HG02870 (cell line): Measurements from ENCODE around the gene GRAMD1A.
"Not testable (repeated sequence)": the region's sequence is repeated elsewhere in the genome, so short reads cannot be mapped to it uniquely, and the experiment has no call there.

Experiments
- ATAC-seq: cut with Tn5 transposase; IDR thresholded peaks from one replicate; pipeline ENCODE4 v1.9.1; 2021; ENCODE audit warnings: mild to moderate bottlenecking, moderate library complexity; ENCODE audit not compliant: unreplicated experiment

Gene GRAMD1A

DNA sequence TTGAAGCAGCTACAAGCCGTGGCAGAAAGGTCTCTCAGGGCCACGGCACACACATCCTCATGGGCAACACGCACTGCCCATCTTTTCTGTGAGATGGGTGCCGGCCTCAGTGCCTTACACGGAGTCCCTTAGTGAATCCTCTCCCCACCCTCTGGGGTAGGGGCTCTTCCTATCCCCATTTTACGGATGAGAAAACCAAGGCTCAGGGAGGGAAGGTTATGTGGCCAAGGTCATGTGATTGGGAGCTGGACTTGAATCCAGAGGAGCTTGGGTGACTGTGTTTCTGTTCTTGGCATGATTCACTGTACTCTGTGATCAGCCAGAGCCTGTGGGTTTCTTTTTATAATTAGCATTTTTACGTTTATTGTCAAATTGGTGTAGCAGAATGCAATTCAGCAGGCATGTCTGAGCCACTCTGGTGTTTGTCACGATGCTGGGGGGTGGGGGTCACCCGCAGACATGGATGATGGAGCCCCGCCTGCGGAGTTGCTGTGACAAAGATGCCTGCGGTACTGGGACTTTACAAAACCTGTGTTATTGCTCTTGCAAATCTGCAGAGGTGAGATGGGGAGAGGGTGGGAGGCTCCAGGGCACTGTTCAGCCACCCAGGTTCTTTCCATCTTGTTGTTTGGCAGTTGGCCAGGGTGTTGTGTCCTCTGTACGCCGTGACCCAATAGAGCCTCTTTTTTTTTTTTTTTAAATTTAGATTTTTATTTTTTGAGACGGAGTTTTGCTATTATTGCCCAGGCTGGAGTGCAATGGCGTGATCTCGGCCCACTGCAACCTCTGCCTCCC is 34.7 kb downstream of the GRAMD1A start:
- no peak for ATAC-seq

DNA sequence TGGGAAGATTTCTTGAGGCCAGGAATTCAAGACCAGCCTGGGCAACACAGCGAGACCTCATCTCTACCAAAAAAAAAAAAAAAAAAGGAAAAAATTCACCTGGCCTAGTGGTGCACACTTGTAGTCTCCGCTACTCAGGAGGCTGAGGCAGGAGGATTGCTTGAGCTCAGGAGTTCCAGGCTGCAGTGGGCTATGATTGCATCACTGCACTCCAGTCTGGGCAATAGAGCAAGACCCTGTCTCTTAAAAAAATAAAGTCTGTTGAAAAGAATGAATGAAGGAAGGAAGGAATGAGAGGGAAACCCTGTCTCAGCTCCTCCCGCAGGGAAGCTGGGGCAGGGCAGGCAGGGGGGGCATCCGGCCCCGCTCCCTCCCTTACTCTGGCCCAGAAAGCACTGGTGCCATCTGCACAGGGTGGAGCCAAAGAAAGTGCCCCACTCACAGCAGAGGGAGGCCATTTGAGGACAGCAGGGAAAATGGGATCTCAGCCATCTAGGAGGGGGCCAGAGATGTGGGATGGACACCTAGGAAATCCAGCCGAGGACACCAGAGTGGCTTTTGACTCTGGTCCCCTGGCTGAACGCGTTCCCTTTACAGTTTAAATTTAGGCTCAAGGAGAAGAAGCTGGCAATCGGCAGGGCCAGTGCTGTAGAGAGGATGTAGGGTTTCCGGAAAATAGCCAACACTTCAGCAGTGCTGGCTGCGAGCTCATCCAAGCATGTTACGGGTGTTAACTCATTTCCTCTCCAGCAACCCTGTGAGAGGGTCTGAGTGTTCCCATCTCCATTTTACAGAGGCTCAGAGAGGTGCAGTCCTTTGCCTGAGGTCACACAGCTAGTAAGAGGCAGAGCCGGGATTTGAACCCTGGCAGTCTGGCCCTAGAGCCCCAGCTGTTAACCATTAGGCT is 37.8 kb downstream of the GRAMD1A start:
- ATAC-seq: no peak

DNA sequence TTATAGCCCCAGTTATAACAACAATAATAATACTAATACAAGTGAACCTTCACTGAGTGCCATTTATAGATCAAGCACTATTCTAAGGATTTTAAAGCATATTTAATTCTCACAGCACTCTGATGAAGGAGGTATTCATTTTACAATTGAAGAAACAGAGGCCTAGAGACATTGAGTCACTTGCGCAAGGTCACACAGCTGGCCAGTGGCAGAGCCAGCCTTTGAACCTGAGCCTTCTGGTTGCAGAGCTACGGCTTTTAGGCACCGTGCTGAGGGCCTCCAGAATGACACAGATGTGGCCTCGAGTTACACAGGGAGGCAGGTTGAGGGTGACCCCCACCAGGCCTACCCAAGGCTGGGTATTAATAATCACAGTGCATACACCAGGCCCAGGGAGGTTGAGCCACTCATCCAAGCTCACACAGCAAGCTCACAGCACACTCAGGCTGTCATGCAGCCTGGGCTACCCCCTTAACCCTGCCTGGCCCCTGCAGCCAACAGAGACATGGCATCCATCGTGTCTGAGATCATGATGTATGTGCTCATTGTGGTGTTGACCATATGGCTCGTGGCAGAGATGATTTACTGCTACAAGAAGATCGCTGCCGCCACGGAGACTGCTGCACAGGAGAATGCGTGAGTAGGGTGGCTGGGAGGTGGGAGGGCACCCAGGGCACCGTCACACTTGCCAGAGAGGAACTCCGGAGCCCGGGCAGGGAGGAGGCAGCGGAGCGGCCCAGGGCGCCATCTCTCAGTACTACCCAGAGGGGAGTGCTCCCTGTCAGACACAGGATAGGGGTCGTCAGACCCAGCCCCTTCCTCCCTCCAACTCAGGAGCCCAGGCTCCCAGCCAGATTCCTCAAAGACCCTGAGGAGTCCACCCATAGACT is 38.7 kb downstream of the GRAMD1A start:
- ATAC-seq: no peak

DNA sequence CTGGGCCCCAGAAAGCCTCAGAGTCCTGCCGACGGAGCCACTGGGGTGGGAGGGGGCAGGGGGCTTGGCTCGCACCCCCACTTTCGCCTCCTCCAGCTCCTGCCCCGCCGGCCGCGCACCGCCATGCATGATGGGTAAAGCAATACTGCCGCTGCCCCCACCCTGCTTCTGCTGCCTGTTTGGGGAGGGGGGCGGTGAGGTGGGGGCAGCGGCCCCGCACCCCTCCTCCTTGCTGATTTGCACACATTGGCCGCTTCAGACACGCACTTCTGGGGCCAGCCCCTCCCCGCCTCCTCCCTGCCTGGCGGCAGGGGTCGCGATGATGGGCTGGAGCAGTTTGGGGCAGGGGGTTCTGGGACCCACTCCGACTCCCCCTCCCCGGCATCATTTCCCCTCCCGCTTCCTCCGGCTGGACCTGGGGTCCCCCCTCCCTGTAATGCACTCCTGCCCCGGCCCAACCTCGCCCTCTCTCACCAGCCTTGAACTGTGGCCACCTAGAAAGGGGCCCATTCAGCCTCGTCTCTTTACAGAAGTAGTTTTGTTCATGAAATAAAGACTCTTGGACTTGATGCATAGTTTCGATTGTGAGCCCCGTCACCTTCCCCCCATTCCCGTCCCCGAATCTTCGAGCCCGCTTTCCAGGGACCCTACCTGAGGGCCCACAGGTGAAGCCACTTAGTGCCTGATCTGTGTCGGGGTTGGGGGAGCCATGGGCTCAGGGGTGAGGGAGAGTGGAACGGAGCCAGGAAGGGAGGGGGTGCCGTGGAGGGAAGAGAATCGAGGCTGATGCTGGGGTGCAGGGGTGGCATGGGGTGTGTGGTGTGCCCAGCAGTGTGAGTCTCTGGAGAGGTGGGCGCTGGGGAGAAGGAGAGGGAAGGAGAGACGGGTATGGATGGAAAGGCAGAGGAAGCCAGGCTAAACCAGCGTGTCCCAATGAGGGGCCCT is 40.0 kb downstream of the GRAMD1A start:
- no peak for ATAC-seq

- no peak for ATAC-seq
Observed at GRCh38 chr19:35040826-35041547, 40.9 kb downstream of the GRAMD1A start.

GRCh38 chr19:35041548-35042055 is 41.5 kb downstream of the GRAMD1A start, which contains the start of gene HPN:
TSS of gene HPN (plus strand) at chr19:35041721. CDS start at chr19:35042507, 786 bp downstream.
- no peak for ATAC-seq

GRCh38 chr19:35042056-35042730 is 42.1 kb downstream of the GRAMD1A start:
- ATAC-seq: no peak

DNA sequence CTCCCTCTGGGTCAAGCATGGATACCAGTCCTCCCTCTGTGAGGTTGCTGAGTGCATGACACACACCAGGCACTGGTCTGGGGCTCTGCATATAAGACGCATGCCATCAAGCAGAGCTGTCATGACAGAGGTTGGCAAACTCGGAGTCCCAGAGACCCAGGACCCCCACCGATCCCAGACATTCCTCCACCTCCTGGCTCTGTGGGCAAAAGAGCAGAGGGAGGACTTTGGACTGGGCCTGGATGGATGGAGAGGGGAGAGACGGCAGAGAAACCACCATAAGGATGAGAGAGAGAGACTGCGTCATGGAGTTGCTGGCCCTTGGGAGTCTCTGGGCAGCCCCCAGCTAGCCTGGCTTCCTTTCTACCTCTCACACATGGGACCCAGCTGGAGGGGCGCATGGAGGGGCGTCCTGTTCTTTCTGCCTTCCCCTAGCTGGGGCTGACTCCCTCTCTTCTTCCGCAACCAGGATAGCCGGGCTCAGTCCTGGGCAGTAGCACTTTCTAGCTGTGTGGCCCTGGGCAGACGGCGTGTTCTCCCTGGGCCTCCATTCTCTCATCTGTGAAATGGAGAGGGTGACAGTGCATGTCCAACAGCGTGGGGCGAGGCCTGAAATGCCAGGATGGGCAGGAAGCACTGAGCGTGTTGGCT is 43.0 kb downstream of the GRAMD1A start:
- no peak for ATAC-seq

DNA sequence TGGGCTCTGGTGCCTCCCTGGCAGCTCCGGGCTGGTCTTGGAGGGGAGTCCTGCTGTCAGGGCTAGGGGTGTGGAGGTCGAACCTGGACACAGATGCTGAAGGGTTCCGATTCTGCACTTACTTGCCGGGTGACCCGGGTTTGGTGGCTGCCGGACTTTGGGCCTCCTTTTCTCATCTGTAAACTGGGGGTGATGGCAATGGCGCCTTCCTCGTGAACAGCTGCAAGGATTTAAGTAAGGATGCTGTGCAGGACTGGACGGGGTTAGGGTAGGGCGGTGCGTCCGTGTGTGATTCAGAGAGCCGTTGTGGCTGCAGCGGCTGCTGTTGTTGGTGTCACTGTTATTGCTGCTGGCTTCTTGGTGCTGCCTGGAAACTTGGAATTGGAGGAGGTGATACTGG is 43.8 kb downstream of the GRAMD1A start:
- no peak for ATAC-seq

DNA sequence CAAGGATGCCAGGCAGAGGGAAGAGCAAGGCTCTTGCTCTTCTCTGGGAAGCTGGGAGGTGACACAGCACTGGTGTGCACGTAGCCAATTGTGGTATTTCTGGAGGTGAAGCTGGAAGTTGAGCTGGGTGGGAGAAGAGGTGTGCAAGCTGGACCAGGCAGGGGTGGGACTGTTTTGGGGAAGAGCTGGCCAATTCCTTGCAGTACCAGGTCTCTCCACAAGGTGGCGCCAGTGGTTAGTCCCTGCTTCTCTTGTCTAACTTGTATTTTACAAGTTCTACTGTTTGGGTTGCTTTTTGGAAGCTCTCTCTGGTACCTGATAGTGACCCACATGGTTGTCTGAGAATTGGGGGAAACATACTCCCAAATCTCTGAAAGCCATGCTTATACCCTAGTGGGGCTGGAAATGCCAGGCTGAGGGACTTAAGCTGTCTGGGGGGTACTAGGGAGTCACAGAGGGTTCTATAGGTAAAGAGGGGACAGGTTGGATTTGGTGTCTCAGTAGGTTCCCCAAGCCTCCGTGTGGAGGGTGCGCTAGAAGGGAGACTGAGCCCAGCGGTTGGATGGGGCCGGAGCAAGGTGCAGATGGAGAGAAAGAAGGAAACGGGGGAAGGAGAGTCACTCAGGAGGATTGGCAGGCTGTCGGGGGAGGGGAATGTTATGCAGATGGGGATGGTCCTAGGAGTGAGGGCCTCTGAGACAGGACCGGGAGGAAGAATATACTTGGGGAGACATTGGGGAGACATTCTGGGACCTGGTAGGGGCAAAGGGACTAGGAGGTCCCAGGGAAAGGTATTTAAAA is 44.4 kb downstream of the GRAMD1A start:
- no peak for ATAC-seq

DNA sequence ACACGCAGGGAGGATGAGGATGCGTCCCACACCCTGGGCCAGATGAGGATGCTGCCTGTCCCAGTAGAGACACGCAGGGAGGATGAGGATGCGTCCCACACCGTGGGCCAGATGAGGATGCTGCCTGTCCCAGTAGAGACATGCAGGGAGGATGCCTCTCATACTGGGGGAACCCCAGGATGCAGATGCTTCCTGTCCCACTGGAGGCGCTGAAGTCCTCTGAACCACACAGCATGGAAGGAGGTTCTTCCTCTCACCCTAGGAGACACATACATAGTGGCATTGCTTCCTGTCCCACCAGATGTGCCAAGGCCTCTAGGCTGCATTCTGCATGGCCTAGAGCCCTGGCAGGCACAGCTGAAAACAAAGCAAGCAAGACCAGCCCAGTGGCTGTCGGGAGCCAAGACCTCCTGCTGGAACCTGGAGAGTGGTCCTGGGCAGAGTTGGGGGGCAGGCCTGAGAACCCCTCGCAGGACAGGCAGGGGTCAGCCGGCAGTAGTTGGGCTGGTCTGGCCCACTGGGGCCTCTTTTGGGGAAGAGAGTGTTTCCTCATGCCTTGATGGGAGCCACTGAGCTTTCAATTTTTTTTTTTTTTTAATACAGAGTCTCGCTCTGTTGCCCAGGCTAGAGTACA is 45.7 kb downstream of the GRAMD1A start:
- no peak for ATAC-seq

- no peak for ATAC-seq
Observed at GRCh38 chr19:35046461-35046860, 46.3 kb downstream of the GRAMD1A start.

DNA sequence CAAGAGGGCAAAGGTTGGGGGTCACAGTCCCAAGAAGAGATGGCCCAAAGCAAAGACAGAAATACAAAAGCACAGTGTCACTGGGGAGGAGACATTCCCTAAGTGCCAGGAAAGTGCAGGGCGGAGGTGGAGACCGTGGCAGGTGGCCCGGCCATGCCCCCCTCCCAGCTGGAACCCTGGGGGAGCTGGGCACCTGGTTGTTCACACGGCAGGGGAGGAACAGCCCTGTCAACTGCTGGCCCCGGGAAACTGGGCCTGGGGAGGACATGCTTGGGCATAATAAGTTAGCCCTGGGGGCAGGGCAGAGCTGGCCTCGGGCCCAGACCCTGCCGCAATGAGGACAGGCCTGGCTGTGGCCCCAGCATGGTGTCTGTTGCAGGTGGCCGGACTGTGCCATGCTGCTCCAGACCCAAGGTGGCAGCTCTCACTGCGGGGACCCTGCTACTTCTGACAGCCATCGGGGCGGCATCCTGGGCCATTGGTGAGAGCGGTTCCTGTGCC is 48.8 kb downstream of the GRAMD1A start:
- ATAC-seq: no peak

- no peak for ATAC-seq
Observed at GRCh38 chr19:35049456-35049855, 49.3 kb downstream of the GRAMD1A start.

GRCh38 chr19:35050662-35051061 is 50.5 kb downstream of the GRAMD1A start:
- not testable (repeated sequence) for ATAC-seq

DNA sequence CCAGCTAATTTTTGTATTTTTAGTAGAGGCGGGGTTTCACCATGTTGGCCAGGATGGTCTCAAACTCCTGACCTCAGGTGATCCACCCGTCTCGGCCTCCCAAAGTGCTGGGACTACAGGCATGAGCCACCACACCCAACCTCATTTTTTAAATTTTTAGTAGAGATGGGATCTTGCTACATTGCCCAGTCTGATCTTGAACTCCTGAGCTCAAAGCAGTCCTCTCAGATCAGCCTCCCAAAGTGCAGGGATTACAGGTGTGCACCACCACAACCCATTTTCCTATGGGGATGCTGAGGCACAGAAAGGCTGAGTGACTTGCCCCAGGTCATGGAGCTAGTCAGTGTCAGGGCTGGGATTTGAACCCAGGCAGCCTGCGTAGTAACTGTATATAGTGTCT is 51.1 kb downstream of the GRAMD1A start:
- ATAC-seq: not testable (repeated sequence)
